DOHH2 (cell line): Measurements from ENCODE around the gene FBRSL1.

ENCODE experiments used
- EZH2phosphoT487 ChIP-seq: fragments of 200-600 bp; sonication (generic); IDR thresholded peaks from 2 replicates; pipeline ENCODE4 v1.6.1; 2017; ENCODE audit warnings: borderline replicate concordance, mild to moderate bottlenecking, antibody characterized with exemption, low read length, moderate library complexity, mixed read lengths
- TF ChIP-seq, protein P1 (sequence below): fragments of 200-600 bp; sonication (generic); IDR thresholded peaks from one replicate; pipeline ENCODE4 v1.5.1; 2014; ENCODE audit warnings: antibody characterized with exemption, mild to moderate bottlenecking, low read depth, low read length; ENCODE audit not compliant: poor library complexity, severe bottlenecking

DNA sequence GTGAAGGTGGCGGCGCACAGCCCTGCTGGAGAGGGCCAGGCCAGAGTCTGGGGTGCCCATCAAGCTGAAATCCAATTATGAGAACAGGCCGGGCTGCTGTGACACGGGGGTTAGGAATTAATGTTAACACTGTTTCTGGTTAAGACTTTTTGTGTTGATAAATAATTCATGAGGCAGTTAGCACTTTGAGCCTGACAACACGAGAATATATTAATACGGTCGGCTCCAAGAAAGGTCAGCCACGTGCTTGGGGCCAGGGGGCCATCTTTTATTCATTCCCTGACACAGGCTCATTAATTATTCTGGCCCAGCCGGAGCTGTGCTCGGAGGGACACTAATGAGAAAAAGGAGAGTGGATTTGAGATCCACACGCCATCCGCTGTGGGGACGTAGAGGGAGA, 45.1 kb downstream of the FBRSL1 start:
- TF ChIP-seq EZH2phosphoT487: no peak
- TF ChIP-seq, protein P1, sequence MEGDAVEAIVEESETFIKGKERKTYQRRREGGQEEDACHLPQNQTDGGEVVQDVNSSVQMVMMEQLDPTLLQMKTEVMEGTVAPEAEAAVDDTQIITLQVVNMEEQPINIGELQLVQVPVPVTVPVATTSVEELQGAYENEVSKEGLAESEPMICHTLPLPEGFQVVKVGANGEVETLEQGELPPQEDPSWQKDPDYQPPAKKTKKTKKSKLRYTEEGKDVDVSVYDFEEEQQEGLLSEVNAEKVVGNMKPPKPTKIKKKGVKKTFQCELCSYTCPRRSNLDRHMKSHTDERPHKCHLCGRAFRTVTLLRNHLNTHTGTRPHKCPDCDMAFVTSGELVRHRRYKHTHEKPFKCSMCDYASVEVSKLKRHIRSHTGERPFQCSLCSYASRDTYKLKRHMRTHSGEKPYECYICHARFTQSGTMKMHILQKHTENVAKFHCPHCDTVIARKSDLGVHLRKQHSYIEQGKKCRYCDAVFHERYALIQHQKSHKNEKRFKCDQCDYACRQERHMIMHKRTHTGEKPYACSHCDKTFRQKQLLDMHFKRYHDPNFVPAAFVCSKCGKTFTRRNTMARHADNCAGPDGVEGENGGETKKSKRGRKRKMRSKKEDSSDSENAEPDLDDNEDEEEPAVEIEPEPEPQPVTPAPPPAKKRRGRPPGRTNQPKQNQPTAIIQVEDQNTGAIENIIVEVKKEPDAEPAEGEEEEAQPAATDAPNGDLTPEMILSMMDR: no peak
